HEK293 (cell line): ENCODE results near the gene PITPNB.

Source experiments
- CTCF ChIA-PET: fragments of 350-600 bp; formaldehyde crosslinking; extraction: SDS; loops from one replicate; lab custom pipeline; 2021; ENCODE audit warnings: antibody characterized with exemption; lab: Yijun Ruan, JAX
- POLR2A ChIA-PET: fragments of 300-600 bp; formaldehyde crosslinking; extraction: SDS; loops from one replicate; lab custom pipeline; 2020; ENCODE audit warnings: antibody characterized with exemption, inconsistent platforms; lab: Yijun Ruan, JAX
- H3K27ac ChIP-seq: fragments of 200-500 bp; sonication (Bioruptor generic); 2 replicates; pipeline ENCODE4 v1.5.1; 2014; ENCODE audit warnings: low read depth, low read length, control low read depth, inconsistent platforms; ENCODE audit errors: extremely low read depth
- H3K36me3 ChIP-seq, 2 experiments: fragments of 200-500 bp in 1 of 2; sonication (Bioruptor generic) in 1 of 2; 1 replicate in 1 of 2; 2 replicates in 1 of 2; pipeline ENCODE4 v1.5.1; 2014 to 2017; ENCODE audit warnings: inconsistent platforms in 2 of 2, low read length in 2 of 2; ENCODE audit not compliant: control insufficient read depth in 2 of 2, insufficient read depth in 1 of 2
- H3K4me1 ChIP-seq: fragments of 200-500 bp; sonication (Bioruptor generic); 2 replicates; pipeline ENCODE4 v1.5.1; 2014; ENCODE audit warnings: mild to moderate bottlenecking, low read length, inconsistent platforms; ENCODE audit not compliant: control insufficient read depth, insufficient read depth
- H3K4me3 ChIP-seq: 2 replicates; pipeline ENCODE4 v1.5.1; 2011; ENCODE audit warnings: low read depth, mild to moderate bottlenecking, control low read depth, low read length, moderate library complexity
- H3K9me3 ChIP-seq: fragments of 200-500 bp; sonication (Bioruptor generic); 2 replicates; pipeline ENCODE4 v1.5.1; 2014; ENCODE audit warnings: low read depth, low read length, inconsistent platforms; ENCODE audit not compliant: control insufficient read depth, insufficient read depth
- GLIS1 ChIP-seq: fragments of 450-650 bp; formaldehyde crosslinking; IDR thresholded peaks from 2 replicates; pipeline ENCODE4 v1.5.1; 2016; ENCODE audit warnings: missing biosample characterization, missing genetic modification characterization
- GLIS2 ChIP-seq: fragments of 450-650 bp; formaldehyde crosslinking; IDR thresholded peaks from 2 replicates; pipeline ENCODE4 v1.5.1; 2016; ENCODE audit warnings: missing biosample characterization, missing genetic modification characterization
- HOXD13 ChIP-seq: sonication (generic); formaldehyde crosslinking; IDR thresholded peaks from 2 replicates; pipeline ENCODE4 v1.8.0; 2022; ENCODE audit warnings: missing genetic modification reagents, borderline replicate concordance
- SCRT2 ChIP-seq: fragments of 450-650 bp; formaldehyde crosslinking; IDR thresholded peaks from 2 replicates; pipeline ENCODE4 v1.5.1; 2016; ENCODE audit warnings: missing biosample characterization, missing genetic modification characterization
- WT1 ChIP-seq: fragments of 450-650 bp; formaldehyde crosslinking; IDR thresholded peaks from 2 replicates; pipeline ENCODE4 v1.5.1; 2016; ENCODE audit warnings: missing biosample characterization, missing genetic modification characterization
- YY2 ChIP-seq: fragments of 450-650 bp; formaldehyde crosslinking; IDR thresholded peaks from 2 replicates; pipeline ENCODE4 v1.5.1; 2016; ENCODE audit warnings: missing biosample characterization, missing genetic modification characterization
- ZFP3 ChIP-seq: fragments of 450-650 bp; formaldehyde crosslinking; IDR thresholded peaks from 2 replicates; pipeline ENCODE4 v1.5.1; 2016; ENCODE audit warnings: low read depth, missing biosample characterization, missing genetic modification characterization
- ZIC2 ChIP-seq: fragments of 450-650 bp; formaldehyde crosslinking; IDR thresholded peaks from 2 replicates; pipeline ENCODE4 v1.5.1; 2016; ENCODE audit warnings: missing biosample characterization, missing genetic modification characterization
- ZNF112 ChIP-seq: fragments of 450-650 bp; formaldehyde crosslinking; IDR thresholded peaks from 2 replicates; pipeline ENCODE4 v1.5.0; 2017; ENCODE audit warnings: missing biosample characterization, missing genetic modification characterization
- ZNF132 ChIP-seq: fragments of 450-650 bp; formaldehyde crosslinking; IDR thresholded peaks from 2 replicates; pipeline ENCODE4 v1.5.1; 2017; ENCODE audit warnings: missing biosample characterization, missing genetic modification characterization, borderline replicate concordance
- ZNF146 ChIP-seq: fragments of 450-650 bp; formaldehyde crosslinking; IDR thresholded peaks from 2 replicates; pipeline ENCODE4 v1.5.1; 2016; ENCODE audit warnings: missing biosample characterization, missing genetic modification characterization
- ZNF175 ChIP-seq: fragments of 450-650 bp; formaldehyde crosslinking; IDR thresholded peaks from 2 replicates; pipeline ENCODE4 v1.5.1; 2016; ENCODE audit warnings: missing biosample characterization, missing genetic modification characterization
- ZNF184 ChIP-seq: fragments of 450-650 bp; IDR thresholded peaks from 2 replicates; pipeline ENCODE4 v1.5.1; 2018; ENCODE audit warnings: missing biosample characterization, mild to moderate bottlenecking, missing genetic modification characterization
- ZNF394 ChIP-seq: fragments of 450-650 bp; formaldehyde crosslinking; IDR thresholded peaks from 2 replicates; pipeline ENCODE4 v1.5.1; 2016; ENCODE audit warnings: missing biosample characterization, missing genetic modification characterization, mild to moderate bottlenecking, moderate library complexity, borderline replicate concordance
- ZNF600 ChIP-seq: fragments of 450-650 bp; formaldehyde crosslinking; IDR thresholded peaks from 2 replicates; pipeline ENCODE4 v1.5.1; 2016; ENCODE audit warnings: missing biosample characterization, missing genetic modification characterization
- ZNF623 ChIP-seq: fragments of 450-650 bp; formaldehyde crosslinking; IDR thresholded peaks from 2 replicates; pipeline ENCODE4 v1.5.1; 2016; ENCODE audit warnings: missing biosample characterization, missing genetic modification characterization
- ZNF658 ChIP-seq: fragments of 450-650 bp; formaldehyde crosslinking; IDR thresholded peaks from 2 replicates; pipeline ENCODE4; 2016; ENCODE audit warnings: missing biosample characterization, missing genetic modification characterization
- ZNF664 ChIP-seq: fragments of 450-650 bp; formaldehyde crosslinking; IDR thresholded peaks from 2 replicates; pipeline ENCODE4 v1.5.1; 2016; ENCODE audit warnings: missing biosample characterization, missing genetic modification characterization
- ZNF747 ChIP-seq: fragments of 450-650 bp; formaldehyde crosslinking; IDR thresholded peaks from 2 replicates; pipeline ENCODE4 v1.5.1; 2016; ENCODE audit warnings: missing biosample characterization, missing genetic modification characterization
- ZSCAN30 ChIP-seq: fragments of 450-650 bp; IDR thresholded peaks from 2 replicates; pipeline ENCODE4 v1.5.1; 2018; ENCODE audit warnings: missing biosample characterization, mild to moderate bottlenecking, missing genetic modification characterization, moderate library complexity
- TF ChIP-seq, protein P1 (sequence below): fragments of 450-650 bp; formaldehyde crosslinking; IDR thresholded peaks from 2 replicates; pipeline ENCODE4 v1.5.0; 2017; ENCODE audit warnings: missing biosample characterization, missing genetic modification characterization, borderline replicate concordance
- TF ChIP-seq, protein P2 (sequence below): fragments of 450-650 bp; formaldehyde crosslinking; IDR thresholded peaks from 2 replicates; pipeline ENCODE4 v1.5.1; 2017; ENCODE audit warnings: missing biosample characterization, missing genetic modification characterization
- TF ChIP-seq, protein P3 (sequence below): fragments of 450-650 bp; formaldehyde crosslinking; IDR thresholded peaks from 2 replicates; pipeline ENCODE4 v1.5.1; 2016; ENCODE audit warnings: missing biosample characterization, missing genetic modification characterization

The PITPNB gene

DNA sequence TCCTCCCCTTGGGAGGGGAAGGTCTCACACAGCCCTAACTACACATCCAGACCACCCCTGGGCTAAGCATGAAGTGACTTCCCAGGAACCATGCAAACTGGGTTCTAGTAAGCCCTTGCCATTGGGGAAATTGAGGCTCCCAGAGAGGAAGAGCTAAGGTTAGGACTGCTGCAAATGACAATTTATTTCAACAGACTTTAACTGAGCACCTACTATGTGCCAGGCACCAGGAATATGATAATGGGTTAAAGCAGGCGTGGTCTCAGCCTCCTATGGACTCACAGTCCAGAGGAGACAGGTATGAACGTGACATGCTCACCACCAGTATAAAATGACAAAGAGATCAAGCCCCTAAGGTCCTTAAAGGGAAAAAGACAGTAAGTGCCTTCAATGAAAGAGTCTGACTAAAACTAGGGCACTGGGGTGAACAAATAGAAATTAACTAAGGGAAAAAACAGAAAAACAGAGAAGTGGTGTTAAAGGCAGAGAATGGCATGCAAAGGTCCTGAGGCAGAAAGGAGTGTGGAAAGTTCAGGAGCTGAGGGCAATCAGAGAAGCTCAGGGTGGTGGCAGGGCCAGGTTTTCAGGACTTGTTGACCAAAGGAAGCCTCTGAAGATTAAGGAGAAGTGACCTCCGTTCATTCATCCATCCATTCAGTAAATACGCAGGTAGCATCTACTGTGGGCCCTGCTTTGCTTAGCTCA is 103.1 kb downstream of the PITPNB start:
- no peaks in the 10 kb centered on the region for H3K36me3 ChIP-seq
- H3K4me1 ChIP-seq, result no peaks in the 10 kb centered on the region
- H3K4me3 ChIP-seq, result no peak overlapping the region
- TF ChIP-seq, protein P1, sequence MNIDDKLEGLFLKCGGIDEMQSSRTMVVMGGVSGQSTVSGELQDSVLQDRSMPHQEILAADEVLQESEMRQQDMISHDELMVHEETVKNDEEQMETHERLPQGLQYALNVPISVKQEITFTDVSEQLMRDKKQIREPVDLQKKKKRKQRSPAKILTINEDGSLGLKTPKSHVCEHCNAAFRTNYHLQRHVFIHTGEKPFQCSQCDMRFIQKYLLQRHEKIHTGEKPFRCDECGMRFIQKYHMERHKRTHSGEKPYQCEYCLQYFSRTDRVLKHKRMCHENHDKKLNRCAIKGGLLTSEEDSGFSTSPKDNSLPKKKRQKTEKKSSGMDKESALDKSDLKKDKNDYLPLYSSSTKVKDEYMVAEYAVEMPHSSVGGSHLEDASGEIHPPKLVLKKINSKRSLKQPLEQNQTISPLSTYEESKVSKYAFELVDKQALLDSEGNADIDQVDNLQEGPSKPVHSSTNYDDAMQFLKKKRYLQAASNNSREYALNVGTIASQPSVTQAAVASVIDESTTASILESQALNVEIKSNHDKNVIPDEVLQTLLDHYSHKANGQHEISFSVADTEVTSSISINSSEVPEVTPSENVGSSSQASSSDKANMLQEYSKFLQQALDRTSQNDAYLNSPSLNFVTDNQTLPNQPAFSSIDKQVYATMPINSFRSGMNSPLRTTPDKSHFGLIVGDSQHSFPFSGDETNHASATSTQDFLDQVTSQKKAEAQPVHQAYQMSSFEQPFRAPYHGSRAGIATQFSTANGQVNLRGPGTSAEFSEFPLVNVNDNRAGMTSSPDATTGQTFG (tag by site-specific recombination), result no peak
- TF ChIP-seq ZNF623 (tag by site-specific recombination), result peak; percentile 92
- TF ChIP-seq ZNF664 (tag by site-specific recombination), result peak; percentile 77
- no peak for TF ChIP-seq WT1 (tag by site-specific recombination)
- H3K27ac ChIP-seq, result no peak overlapping the region
- POLR2A ChIA-PET, result no interaction called here
- H3K9me3 ChIP-seq, result no peaks in the 10 kb centered on the region
- CTCF ChIA-PET, result interaction anchor here (1.8 kb wide), 1 partner anchor 9 kb away, joined by 4 read pairs; no protein-coding TSS in a partner anchor

DNA sequence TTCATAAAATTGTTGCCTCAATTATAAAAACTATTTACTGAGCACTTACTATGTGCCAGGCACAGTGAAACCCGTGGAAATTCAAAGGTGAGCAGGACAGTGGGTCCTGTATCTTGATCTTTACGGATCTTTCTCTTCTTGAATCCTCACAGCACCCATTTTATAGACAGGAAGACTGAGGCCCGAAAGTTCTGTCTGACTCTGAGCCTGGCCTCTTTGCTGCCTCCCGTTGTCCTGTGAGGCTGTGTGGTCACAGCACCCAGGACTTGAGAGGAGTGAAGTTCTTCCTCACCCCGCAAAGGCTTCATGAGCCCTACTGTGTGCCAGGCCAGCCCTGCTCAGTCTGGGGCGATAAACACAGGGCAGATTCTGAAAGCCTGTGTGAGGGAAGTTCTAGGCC is 104.1 kb downstream of the PITPNB start:
- ChIA-PET CTCF (no interaction called here), POLR2A (no interaction called here)
- Histone ChIP-seq H3K9me3 (no peaks in the 10 kb centered on the region), H3K27ac (no peak overlapping the region), H3K4me3 (no peak overlapping the region), H3K36me3 (no peaks in the 10 kb centered on the region), H3K4me1 (no peaks in the 10 kb centered on the region)
- TF ChIP-seq ZNF184 (tag by site-specific recombination), result no peak

DNA sequence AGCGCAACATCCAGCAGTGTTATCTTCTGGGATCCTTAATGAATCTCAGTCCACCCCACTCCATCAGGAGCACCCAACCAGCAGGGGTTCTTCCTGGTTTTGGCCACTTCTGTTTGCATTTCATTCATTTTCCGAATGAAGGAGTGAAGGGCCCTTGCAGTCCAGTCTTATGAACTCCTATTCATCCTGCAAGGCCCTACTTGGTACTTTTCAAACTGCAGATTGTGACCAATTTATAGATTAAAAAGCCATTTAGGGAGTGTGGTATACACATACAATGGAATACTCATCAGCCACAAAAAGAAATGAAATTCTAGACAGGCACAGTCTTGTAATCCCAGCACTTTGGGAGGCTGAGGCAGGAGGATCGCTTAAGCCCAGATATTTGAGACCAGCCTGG is 107.3 kb downstream of the PITPNB start:
- H3K4me3 ChIP-seq, result no peak overlapping the region
- no peaks in the 10 kb centered on the region for H3K9me3 ChIP-seq
- POLR2A ChIA-PET, result no interaction called here
- no peak overlapping the region for H3K27ac ChIP-seq
- CTCF ChIA-PET, result no interaction called here
- H3K36me3 ChIP-seq, result no peaks in the 10 kb centered on the region
- no peaks in the 10 kb centered on the region for H3K4me1 ChIP-seq
- peak; percentile 82 for TF ChIP-seq ZFP3
- TF ChIP-seq ZSCAN30 (tag by site-specific recombination), result no peak
- TF ChIP-seq ZNF658 (tag by site-specific recombination), result no peak
- no peak for TF ChIP-seq ZNF175 (tag by site-specific recombination)

DNA sequence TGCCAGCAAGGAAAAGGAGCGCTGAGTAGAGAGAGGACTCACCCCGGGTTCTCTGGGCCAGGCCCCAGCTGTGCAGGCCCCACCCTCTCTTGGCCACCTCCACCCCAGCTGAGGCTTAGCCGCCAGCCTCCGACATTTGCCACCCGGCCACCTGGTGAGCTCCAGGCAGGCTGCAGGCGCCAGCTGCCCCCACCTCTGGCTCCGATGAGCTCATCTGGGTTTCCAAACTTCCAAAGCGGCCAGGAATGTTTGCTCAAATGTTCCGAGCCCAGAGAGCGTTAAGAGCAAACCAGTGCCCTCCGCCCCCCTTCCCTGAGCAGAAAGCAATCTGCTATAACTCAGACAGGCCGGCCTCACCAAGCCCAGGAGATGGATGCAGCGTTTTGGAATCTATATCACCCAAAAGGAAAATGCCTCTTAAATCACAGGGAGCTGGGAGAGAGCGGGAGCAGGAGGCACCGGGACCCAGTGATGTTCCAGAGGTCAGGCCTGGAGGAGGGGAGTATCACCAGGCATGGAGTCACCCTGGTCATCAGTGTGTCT is 108.4 kb downstream of the PITPNB start:
- Histone ChIP-seq H3K27ac (no peak overlapping the region), H3K36me3 (no peaks in the 10 kb centered on the region), H3K4me3 (no peak overlapping the region), H3K4me1 (no peaks in the 10 kb centered on the region), H3K9me3 (no peaks in the 10 kb centered on the region)
- POLR2A ChIA-PET, result interaction anchor here (0.6 kb wide), 1 partner anchor 940 kb away, joined by 3 read pairs; no protein-coding TSS in a partner anchor
- CTCF ChIA-PET, result interaction anchor here (0.6 kb wide), 1 partner anchor 1035 kb away, joined by 3 read pairs; no protein-coding TSS in a partner anchor
- TF ChIP-seq, protein P2, sequence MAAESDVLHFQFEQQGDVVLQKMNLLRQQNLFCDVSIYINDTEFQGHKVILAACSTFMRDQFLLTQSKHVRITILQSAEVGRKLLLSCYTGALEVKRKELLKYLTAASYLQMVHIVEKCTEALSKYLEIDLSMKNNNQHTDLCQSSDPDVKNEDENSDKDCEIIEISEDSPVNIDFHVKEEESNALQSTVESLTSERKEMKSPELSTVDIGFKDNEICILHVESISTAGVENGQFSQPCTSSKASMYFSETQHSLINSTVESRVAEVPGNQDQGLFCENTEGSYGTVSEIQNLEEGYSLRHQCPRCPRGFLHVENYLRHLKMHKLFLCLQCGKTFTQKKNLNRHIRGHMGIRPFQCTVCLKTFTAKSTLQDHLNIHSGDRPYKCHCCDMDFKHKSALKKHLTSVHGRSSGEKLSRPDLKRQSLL (tag by site-specific recombination), result no peak
- TF ChIP-seq GLIS1 (tag by site-specific recombination) (peak; percentile 71), ZNF112 (tag by site-specific recombination) (no peak), ZNF146 (tag by site-specific recombination) (no peak), GLIS2 (tag by site-specific recombination) (peak; percentile 49; the same call in 1 of the 2 replicates), YY2 (tag by site-specific recombination) (no peak), ZIC2 (tag by site-specific recombination) (peak; percentile 93), SCRT2 (tag by site-specific recombination) (no peak), ZNF600 (tag by site-specific recombination) (0 out of 2 replicates have a peak, but pooled peaks have one; percentile 17), ZNF747 (tag by site-specific recombination) (no peak), ZNF394 (tag by site-specific recombination) (no peak), HOXD13 (CRISPR knock-in tag) (no peak), ZNF132 (tag by site-specific recombination) (no peak)
- TF ChIP-seq, protein P3, sequence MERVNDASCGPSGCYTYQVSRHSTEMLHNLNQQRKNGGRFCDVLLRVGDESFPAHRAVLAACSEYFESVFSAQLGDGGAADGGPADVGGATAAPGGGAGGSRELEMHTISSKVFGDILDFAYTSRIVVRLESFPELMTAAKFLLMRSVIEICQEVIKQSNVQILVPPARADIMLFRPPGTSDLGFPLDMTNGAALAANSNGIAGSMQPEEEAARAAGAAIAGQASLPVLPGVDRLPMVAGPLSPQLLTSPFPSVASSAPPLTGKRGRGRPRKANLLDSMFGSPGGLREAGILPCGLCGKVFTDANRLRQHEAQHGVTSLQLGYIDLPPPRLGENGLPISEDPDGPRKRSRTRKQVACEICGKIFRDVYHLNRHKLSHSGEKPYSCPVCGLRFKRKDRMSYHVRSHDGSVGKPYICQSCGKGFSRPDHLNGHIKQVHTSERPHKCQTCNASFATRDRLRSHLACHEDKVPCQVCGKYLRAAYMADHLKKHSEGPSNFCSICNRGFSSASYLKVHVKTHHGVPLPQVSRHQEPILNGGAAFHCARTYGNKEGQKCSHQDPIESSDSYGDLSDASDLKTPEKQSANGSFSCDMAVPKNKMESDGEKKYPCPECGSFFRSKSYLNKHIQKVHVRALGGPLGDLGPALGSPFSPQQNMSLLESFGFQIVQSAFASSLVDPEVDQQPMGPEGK (tag by site-specific recombination), result 0 out of 2 replicates have a peak, but pooled peaks have one; percentile 32
